Stimulated activated CD8-positive, alpha-beta memory T cell treated with anti-CD3 and anti-CD28 coated beads, Interleukin-4, amount 100 ng/mL, for 4 hours (primary cell): Measurements from ENCODE around the gene SCNN1G.
"Not testable (repeated sequence)": the region's sequence is repeated elsewhere in the genome, so short reads cannot be mapped to it uniquely, and the experiment has no call there.

Source experiments
- DNase-seq, 2 donors: peaks; one replicate each; pipeline ENCODE4 v3.0.0-alpha.2; 2020; ENCODE audit warnings: low read depth in 2 of 2, low spot score in 1 of 2

Gene SCNN1G, protein sequence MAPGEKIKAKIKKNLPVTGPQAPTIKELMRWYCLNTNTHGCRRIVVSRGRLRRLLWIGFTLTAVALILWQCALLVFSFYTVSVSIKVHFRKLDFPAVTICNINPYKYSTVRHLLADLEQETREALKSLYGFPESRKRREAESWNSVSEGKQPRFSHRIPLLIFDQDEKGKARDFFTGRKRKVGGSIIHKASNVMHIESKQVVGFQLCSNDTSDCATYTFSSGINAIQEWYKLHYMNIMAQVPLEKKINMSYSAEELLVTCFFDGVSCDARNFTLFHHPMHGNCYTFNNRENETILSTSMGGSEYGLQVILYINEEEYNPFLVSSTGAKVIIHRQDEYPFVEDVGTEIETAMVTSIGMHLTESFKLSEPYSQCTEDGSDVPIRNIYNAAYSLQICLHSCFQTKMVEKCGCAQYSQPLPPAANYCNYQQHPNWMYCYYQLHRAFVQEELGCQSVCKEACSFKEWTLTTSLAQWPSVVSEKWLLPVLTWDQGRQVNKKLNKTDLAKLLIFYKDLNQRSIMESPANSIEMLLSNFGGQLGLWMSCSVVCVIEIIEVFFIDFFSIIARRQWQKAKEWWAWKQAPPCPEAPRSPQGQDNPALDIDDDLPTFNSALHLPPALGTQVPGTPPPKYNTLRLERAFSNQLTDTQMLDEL

DNA sequence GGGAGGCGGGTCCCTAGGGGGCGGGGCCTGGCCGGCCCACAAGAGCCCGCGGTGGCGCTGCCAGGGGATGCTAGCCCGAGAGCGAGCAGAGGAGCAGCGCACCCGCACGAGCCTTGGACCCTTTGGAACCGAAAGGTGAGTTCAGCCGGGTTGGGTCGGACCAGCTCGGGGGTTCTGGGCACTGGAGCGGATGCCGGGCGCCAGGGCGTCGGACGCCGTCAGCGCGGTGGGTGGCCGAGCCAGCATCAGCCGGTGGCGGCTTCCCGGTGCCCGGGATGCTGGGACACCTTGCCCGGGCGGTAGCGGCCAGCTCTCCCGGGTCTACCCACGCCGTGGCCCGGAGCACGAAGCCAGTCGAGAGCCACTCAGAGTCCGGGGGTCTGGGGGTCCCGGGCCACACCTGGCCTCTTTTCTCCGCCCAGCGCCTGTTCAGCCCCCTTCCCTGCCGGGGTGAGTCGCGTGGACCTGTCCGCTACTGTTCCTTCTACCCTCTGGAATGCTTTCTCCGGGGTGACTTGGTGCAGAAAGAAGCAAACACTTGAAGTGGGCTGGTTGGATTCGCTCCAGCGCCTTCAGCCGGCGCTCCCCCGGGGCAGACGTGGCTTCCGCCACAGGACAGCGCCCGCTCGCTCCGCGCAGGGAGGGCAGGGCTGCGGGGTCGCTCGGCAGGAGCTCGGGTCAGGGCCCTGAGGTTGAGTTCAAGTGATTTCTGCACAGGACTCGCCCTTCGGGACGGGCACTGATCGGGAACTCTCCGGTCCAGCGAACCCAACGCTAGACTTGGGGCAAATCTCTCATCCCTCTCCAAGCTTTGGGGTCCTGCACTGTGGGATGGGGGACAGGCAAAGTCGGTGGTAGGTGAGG is at the start of gene SCNN1G:
Gene SCNN1G (plus strand): TSS at position 67 of the 864 bp plus-strand sequence. CDS start 3,527 bp downstream, outside the sequence.
- DNase-seq = no peak

GRCh38 chr16:23132775-23133463 is 49.6 kb upstream of the SCNN1G start:
- DNase-seq = no peak

GRCh38 chr16:23134274-23134673 is 48.3 kb upstream of the SCNN1G start:
- DNase-seq = no peak

GRCh38 chr16:23137256-23137655 is 45.3 kb upstream of the SCNN1G start:
- DNase-seq = no peak

DNA sequence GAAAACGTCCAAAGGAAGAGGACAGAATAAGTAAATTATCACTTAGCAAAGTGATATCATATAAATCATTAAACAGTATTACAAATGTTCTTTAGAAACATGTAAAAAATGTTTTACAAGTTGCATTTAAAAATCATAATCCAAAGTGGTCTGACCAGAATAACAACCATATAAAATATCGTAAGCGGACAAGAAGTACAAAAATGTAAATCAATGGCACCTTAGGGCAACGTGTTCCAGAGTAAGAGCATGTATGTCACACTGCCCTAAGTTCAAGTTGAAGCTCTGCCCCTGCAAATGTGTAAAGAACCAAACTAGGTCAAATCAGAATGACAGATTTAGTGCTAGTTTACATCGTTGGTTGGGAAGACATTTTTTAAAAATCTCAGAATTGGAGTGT is 44.7 kb upstream of the SCNN1G start:
- DNase-seq = no peak

DNA sequence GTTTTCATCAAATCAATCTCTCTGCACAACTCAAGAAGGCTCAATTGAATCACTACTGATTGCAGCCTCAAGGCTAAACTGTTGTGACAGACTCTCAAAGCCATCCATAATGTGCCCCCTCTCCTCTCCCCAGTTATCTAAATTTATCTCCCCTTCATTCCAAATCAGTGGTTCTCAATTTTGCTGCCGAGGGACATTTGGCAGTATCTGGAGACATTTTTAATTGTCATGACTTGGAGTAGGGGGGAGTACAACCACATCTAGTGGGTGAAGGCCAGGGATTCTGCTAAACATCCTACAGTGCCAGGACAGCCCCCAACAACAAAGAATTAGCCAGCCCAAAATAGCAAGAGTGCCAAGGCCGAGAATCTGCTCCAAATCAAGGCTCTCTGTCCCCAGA is 42.4 kb upstream of the SCNN1G start:
- no peak for DNase-seq

DNA sequence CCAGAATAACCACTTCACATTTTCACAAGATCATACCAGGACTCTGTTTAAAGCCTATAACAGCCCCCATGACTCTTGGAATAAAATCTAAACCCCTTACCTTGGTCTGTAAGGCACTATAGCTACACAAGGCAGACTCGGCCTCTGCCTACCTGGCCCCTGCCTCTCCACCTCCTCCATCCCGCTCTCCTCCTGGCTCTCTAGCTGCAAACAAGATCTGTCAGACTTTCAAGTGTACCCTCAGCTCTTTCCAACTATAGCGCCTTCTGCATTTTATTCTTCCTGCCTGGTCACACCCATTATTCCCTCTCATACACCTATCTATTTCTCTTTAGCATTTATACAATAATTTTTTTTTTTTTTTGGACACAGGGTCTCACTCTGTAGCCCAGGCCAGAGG is 41.5 kb upstream of the SCNN1G start:
- no peak for DNase-seq

DNA sequence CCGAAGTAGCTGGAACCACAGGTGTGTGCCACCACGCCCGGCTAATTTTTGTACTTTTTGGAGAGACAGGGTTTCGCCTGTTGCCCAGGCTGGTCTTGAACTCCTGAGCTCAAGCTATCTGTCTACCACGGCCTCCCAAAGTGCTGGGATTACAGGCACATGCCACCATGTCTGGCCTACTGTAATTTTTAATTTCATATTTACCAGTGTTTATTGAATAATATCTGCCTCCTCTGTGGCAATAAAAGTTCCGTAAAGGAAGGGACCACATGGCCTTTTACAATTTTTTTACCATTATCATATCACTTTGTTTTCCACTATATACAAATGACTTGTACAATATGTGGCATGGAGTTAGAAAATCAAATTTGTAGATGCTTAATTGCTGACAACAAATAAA is 41.0 kb upstream of the SCNN1G start:
- no peak for DNase-seq

GRCh38 chr16:23141959-23142740 is 40.4 kb upstream of the SCNN1G start:
- no peak for DNase-seq

- DNase-seq = no peak
Measured at GRCh38 chr16:23143391-23143790, 39.2 kb upstream of the SCNN1G start.

- DNase-seq = not testable (repeated sequence)
Measured at GRCh38 chr16:23144393-23144792, 38.2 kb upstream of the SCNN1G start.

- no peak for DNase-seq
Measured at GRCh38 chr16:23145186-23145585, 37.4 kb upstream of the SCNN1G start.

DNA sequence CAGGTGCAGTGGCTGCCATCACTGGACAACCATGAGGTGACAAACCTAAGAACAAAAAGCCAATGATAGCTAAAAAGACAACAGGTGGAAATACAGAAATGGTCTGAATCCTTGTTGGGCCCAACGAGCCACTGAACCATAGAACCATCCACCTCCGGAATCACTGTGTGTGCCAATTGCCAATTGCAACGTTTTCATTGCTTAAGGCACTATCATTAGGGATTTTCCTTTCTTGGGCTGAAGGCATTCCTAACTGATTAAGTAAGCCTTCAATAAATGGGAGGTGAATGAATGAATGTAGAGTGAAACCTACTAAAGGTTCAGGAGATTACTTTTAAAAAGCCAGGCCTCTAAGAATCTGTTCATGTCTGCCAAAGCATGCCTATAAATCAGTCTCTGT is 36.9 kb upstream of the SCNN1G start:
- no peak for DNase-seq

DNA sequence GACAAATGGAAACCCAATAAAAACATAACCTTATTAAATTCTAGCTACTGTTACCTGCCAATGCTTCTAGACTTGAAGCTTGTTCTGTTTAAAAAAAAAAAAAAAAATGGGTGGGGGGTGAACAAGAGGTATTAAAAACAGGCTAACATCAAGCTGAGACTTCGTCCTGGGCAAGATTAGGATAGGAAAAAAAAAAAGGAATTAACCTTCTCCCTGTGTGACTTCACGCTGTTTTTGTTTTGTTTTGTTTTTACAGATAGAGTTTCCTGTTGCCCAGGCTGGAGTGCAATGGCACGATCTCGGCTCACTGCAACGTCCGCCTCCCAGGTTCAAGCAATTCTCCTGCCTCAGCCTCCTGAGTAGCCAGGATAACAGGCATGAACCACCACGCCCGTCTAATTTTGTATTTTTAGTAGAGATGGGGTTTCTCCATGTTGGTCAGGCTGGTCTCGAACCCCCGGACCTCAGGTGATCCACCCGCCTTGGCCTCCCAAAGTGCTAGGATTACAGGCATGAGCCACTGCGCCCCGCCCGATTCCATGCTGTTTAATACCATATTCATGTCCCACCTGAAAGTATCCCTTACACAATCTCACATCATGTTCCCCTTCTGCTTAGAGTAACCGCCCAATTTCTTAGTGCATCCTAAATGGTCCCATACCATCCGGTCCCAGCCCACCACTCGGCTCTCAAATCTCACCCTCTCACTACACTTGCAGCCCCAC is 35.5 kb upstream of the SCNN1G start:
- DNase-seq = no peak

DNA sequence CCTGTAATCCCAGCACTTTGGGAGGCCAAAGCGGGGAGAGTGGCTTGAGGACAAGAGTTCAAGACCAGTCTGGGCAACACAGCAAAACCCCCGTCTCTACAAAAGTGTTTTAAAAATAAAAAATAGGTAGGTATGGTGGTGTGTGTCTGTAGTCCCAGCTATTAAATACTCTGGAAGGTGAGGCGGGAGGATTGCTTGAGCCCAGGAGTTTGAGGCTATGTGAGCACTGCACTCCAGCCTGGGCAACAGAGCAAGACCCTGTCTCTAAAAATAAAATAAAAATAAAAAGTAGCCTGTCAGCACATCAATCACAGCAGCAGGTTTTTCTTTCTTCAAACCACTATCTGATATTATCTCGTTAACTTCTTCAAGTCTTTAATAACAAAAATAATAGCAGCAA is 34.9 kb upstream of the SCNN1G start:
- DNase-seq = no peak

DNA sequence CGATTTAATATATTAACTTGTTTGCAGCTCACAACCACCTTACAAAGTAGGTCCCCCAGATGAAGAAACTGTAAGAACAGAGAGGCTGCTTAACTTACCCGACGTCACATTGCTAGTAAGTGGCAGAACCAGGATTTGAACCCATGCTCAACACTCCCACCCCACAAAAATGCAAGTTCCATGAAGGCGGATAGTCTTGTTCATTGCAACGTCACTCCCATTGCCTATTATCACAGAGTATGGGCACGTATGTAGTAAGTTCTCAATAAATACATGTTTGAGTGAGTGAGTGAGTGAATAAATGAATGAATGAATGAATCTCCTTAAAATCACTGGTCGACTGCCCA is 34.4 kb upstream of the SCNN1G start:
- no peak for DNase-seq

DNA sequence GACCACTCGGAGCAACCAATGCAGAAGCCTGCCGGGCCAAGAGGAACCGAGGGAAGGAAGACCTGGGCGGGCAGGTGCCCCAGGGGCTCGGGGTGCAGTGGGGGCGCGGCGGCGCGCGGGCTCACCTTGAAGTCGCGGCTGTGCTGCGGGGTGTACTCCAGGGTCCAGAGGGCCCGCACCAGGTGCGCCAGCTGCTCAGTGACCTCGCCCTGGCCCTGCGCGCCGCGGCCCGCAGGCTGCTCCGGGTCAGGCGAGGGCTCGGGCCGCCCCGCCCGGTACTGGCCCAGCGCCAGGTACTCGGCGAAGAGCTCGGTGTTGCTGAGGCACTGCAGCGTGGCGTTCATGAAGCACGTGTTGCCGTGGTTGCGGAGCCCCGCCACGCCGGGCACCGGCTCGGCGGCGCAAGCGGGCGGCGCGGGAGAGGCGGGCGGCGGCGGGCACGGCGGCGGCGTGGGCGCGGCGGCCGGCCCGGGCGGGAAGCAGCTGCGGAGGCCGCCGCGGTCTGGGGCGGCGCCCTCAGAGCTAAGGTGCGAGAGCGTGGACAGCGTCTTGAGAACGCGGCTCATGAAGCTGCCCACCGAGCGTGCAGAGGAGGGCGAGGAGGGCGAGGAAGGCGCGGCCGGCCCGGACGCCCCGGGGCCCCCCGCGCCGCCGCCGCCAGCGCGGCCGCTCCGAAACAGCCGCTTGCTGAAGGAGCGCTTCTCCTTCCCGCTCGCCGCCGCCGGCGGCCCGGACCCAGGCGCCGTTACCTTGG is 33.9 kb upstream of the SCNN1G start:
- DNase-seq = peak in 1 of 2 donors; percentile 16

GRCh38 chr16:23149267-23149992 is 33.1 kb upstream of the SCNN1G start, which contains the start of gene USP31:
Gene USP31, minus strand, starts transcription at chr16:23149452. Its CDS starts 182 bp downstream, at chr16:23149270.
- peak; percentile 65 to 81 for DNase-seq
